GM13977 (cell line): ENCODE data around the gene ITM2C.

ENCODE experiments used
- DNase-seq: peaks from one replicate; pipeline ENCODE4 v3.0.0; 2012; ENCODE audit warnings: low spot score
- CTCF ChIP-seq: IDR thresholded peaks from 2 replicates; pipeline ENCODE4 v1.5.1; 2012; ENCODE audit warnings: mild to moderate bottlenecking, control low read depth; ENCODE audit not compliant: insufficient read depth; ENCODE audit errors: extremely low read depth, missing control alignments
- in situ Hi-C: fragments of 300-500 bp; cut with MboI; formaldehyde crosslinking; loops from one replicate; pipeline ENCODE4 v1.12.0; 2022; ENCODE audit warnings: low sequenced_read_pairs, low pct_unique_long_range_greater_than_20kb, mixed read lengths, inconsistent platforms; ENCODE audit not compliant: unreplicated experiment

ITM2C gene

DNA sequence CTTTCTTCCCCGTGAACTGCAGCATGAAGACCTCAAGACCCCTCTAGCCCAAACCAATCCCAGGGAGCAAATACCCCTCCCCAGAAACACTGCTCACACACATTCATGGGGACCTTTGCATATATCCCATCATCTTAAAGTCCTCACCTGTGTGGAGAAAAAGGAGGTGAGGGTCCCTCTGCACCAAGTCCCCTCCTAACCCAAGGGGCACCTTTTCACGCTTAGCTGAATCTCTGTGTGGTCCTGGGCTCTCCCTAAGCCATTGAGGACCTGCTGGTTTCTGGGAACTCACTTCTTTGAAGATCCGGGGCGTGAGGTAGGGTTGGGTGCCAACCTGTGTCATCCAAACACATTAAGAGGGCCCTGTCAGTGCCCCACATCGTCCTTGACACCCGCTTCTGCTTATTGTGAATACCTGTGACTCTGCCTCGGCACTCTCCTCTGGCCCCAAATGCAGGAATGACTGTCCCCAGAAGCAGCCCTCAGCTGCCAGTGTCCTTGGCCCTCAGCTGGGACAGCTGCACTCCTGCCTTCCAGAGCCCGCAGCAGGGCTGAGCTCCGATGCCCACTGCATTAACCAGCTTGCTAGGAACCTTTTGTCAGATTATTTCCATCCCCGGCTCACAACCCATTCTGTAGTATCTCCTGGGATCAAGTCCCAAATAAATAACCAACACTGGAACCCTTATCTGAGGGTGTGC is 41.3 kb upstream of the ITM2C start:
- in situ Hi-C loops = loop anchor here (25.0 kb wide), 1 partner anchor 811 kb away; no protein-coding TSS in a partner anchor
- no peak for DNase-seq
- TF ChIP-seq CTCF = no peak

DNA sequence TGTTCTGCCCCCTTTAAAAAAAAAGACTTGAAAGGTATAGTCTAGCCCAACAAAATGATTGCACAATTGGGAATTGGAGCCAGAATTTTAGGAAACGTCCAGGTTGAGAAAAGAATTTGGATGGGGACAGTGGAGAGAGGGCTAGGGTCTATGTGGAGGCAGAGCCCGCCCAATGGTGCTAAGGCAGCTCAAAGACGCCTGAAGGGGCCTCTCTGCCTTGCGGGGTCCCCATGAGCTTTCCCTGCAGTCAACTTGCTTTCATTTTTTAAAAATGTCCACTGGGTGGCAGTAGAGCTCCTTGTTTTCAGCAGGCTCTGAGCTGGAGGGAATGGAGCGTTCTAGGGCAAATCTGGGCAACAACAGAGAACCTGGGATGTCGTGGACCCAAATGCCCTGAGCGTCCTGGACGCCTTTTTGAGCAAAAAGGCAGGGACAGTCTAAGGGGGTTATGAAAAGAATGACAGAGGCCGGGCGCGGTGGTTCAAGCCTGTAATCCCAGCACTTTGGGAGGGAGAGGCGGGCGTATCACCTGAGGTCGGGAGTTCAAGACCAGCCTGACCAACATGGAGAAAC is 40.2 kb upstream of the ITM2C start:
- peak; percentile 80 for DNase-seq
- peak; percentile 59 for TF ChIP-seq CTCF
- in situ Hi-C loops = loop anchor here (25.0 kb wide), 1 partner anchor 812 kb away; no protein-coding TSS in a partner anchor

GRCh38 chr2:230825354-230825753 is 39.4 kb upstream of the ITM2C start:
- no peak for DNase-seq
- in situ Hi-C loops = no loop called here
- no peak for TF ChIP-seq CTCF

DNA sequence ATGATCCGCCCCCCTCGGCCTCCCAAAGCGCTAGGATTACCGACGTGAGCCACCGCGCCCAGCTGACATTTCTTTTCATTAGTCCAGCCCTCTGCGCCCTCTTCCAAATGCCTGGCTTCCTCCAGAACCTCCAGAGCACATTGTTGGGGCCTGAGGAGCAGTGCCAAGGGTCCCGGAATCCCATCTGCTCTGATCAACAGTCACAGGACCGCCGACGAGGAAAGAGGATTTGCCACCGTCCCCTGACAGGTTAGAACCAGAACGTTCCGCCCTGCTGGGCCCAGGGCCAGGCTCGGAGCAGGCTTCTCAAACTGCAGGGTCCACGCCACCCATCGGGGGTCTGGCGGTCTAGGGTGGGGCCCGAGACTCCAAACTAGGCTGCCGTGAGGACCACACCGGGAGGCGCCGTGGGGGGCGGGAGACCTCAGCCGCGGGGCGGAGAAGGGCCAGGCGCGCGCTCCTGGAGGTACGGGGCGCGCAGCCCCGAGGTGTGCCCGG is 36.9 kb upstream of the ITM2C start:
- no peak for TF ChIP-seq CTCF
- in situ Hi-C loops = no loop called here
- DNase-seq = peak; percentile 26

- peak; percentile 4 for TF ChIP-seq CTCF
- DNase-seq = peak; percentile 67
- in situ Hi-C loops = no loop called here
Measured at GRCh38 chr2:230828272-230828961, 36.3 kb upstream of the ITM2C start.

GRCh38 chr2:230829293-230829692 is 35.4 kb upstream of the ITM2C start:
- TF ChIP-seq CTCF = no peak
- in situ Hi-C loops = no loop called here
- no peak for DNase-seq
